HepG2 (cell line): Measurements from ENCODE around the gene C16orf87. TPM values are rescaled to one million over a fixed set of nuclear protein-coding genes. Genes with fewer than 3 reads are reported as not detected.
A peak's percentile ranks its signal among the peaks of the same experiment; 100 is the strongest.

Experiments
- ATAC-seq: fragments of 200-7000 bp; cut with Tn5 transposase; 3 replicates; pipeline ENCODE4 v1.9.1; 2020; ENCODE audit warnings: mild to moderate bottlenecking, moderate library complexity
- BruUV-seq: library from RNA; stranded (reverse); fragments of 400-500 nt; replicated peaks from 2 replicates; lab custom pipeline; 2021; lab: Mats Ljungman, UMichigan
- CTCF ChIA-PET: fragments of 300-600 bp; formaldehyde crosslinking; extraction: SDS; loops from one replicate; lab custom pipeline; 2021; ENCODE audit warnings: low total read pairs, inconsistent platforms, low intra/inter-chr PET ratio; lab: Yijun Ruan, JAX
- POLR2A ChIA-PET: fragments of 350-600 bp; sonication (Branson Sonifier 250); formaldehyde crosslinking; loops from one replicate; lab custom pipeline; 2020; ENCODE audit warnings: antibody characterized with exemption, inconsistent platforms; lab: Yijun Ruan, JAX
- DNase-seq: peaks from one replicate; pipeline ENCODE4 v3.0.0-alpha.2; 2015; ENCODE audit warnings: low spot score
- FAIRE-seq: peaks from 3 replicates; lab custom pipeline; 2011; peaks lifted over from hg19 to GRCh38; lab: Jason Lieb, UNC
- H2AFZ ChIP-seq: one replicate; pipeline ENCODE4 v1.6.1; 2011; ENCODE audit warnings: low read length, inconsistent platforms
- H3K27ac ChIP-seq: fragments of 300-600 bp; 3 replicates; pipeline ENCODE4 v1.8.0; 2011; ENCODE audit warnings: mixed run types, mild to moderate bottlenecking, mixed read lengths, low read length, inconsistent platforms; ENCODE audit not compliant: insufficient read depth; ENCODE audit errors: extremely low read length
- H3K27me3 ChIP-seq, 2 experiments: fragments of 200-600 bp in 1 of 2; 2 replicates in 1 of 2; 3 replicates in 1 of 2; pipeline versions ENCODE4 v1.6.0 to v1.8.0; 2011; ENCODE audit warnings: low read length in 2 of 2, mild to moderate bottlenecking in 2 of 2, moderate library complexity in 2 of 2, inconsistent platforms in 1 of 2; ENCODE audit not compliant: insufficient read depth in 2 of 2, control insufficient read depth in 1 of 2
- H3K36me3 ChIP-seq, 2 experiments: fragments of 200-600 bp in 1 of 2; replicated peaks in 1 of 2; 2 replicates in 1 of 2; 3 replicates in 1 of 2; pipeline versions ENCODE4 v1.5.1 to v1.8.0; 2011; ENCODE audit warnings: low read length in 2 of 2, inconsistent platforms in 1 of 2; ENCODE audit not compliant: insufficient read depth in 2 of 2, control insufficient read depth in 1 of 2
- H3K4me1 ChIP-seq: 2 replicates; pipeline ENCODE4 v1.5.1; 2012; ENCODE audit warnings: low read length, inconsistent platforms; ENCODE audit not compliant: insufficient read depth
- H3K4me2 ChIP-seq: 2 replicates; pipeline ENCODE4 v1.6.0; 2011; ENCODE audit warnings: low read depth, low read length, inconsistent platforms
- H3K4me3 ChIP-seq, 3 experiments: fragments of 200-600 bp in 1 of 3; sonication (generic), shearing (Covaris generic) in 1 of 3; replicated peaks in 1 of 3; 2 replicates each; pipeline ENCODE4 v1.5.1; 2011 to 2016; ENCODE audit warnings: low read length in 3 of 3, inconsistent platforms in 2 of 3, low read depth in 2 of 3, mild to moderate bottlenecking in 2 of 3, control low read depth in 1 of 3, mixed read lengths in 1 of 3; ENCODE audit not compliant: insufficient read depth in 1 of 3
- H3K79me2 ChIP-seq: one replicate; pipeline ENCODE4 v1.6.1; 2011; ENCODE audit warnings: low read length, inconsistent platforms; ENCODE audit not compliant: insufficient read depth
- H3K9ac ChIP-seq: 2 replicates; pipeline ENCODE4 v1.6.0; 2011; ENCODE audit warnings: mild to moderate bottlenecking, low read depth, low read length, inconsistent platforms; ENCODE audit not compliant: insufficient read depth
- H3K9me3 ChIP-seq: 2 replicates; pipeline ENCODE4 v1.5.1; 2012; ENCODE audit warnings: mild to moderate bottlenecking, low read length
- H4K20me1 ChIP-seq: 2 replicates; pipeline ENCODE4 v1.6.0; 2011; ENCODE audit warnings: inconsistent platforms, mild to moderate bottlenecking, low read length, moderate library complexity; ENCODE audit not compliant: insufficient read depth
- ATRX ChIP-seq: sonication (generic); formaldehyde crosslinking; IDR thresholded peaks from 2 replicates; pipeline ENCODE4 v1.4.0; 2020; ENCODE audit warnings: missing genetic modification reagents, borderline replicate concordance
- CBFB ChIP-seq: sonication (generic); formaldehyde crosslinking; IDR thresholded peaks from 2 replicates; pipeline ENCODE4 v1.4.0; 2020; ENCODE audit warnings: missing genetic modification reagents
- FOSL1 ChIP-seq: sonication (generic); formaldehyde crosslinking; IDR thresholded peaks from 2 replicates; pipeline ENCODE4 v1.9.0; 2021; ENCODE audit warnings: missing genetic modification reagents, borderline replicate concordance
- PAF1 ChIP-seq: IDR thresholded peaks from 2 replicates; pipeline ENCODE4 v1.6.1; 2016; ENCODE audit warnings: missing genetic modification reagents, missing compliant biosample characterization
- SYNCRIP ChIP-seq: fragments of 200-400 bp; formaldehyde crosslinking; IDR thresholded peaks from 2 replicates; pipeline ENCODE4 v1.6.1; 2018; ENCODE audit warnings: mild to moderate bottlenecking, low read depth, low read length; ENCODE audit not compliant: insufficient read depth
- ZMYM3 ChIP-seq: sonication (generic); formaldehyde crosslinking; IDR thresholded peaks from 2 replicates; pipeline ENCODE4 v1.5.1; 2020; ENCODE audit warnings: mild to moderate bottlenecking, missing genetic modification reagents
- ZNF570 ChIP-seq: sonication (generic); formaldehyde crosslinking; IDR thresholded peaks from 2 replicates; pipeline ENCODE4 v1.4.0; 2020; ENCODE audit warnings: mild to moderate bottlenecking, missing genetic modification reagents, borderline replicate concordance
- WGBS: methylation state at CpG from one replicate; pipeline ENCODE4 v1.1.6; 2017; ENCODE audit warnings: low lambda C conversion rate; 5-methylcytosine and 5-hydroxymethylcytosine counted together
- in situ Hi-C: cut with HindIII; loops from 2 replicates; pipeline ENCODE4 v1.10.0; 2017; ENCODE audit warnings: low pct_unique_long_range_greater_than_20kb; ENCODE audit not compliant: extremely low pct_ligation_motif_present
- intact Hi-C: fragments of 100-400 bp; cut with micrococcal nuclease; formaldehyde crosslinking; loops from one replicate; pipeline ENCODE4 v1.10.0; 2022; ENCODE audit not compliant: unreplicated experiment
- polyA plus RNA-seq, 8 experiments: library from polyadenylated mRNA; depleted of rRNA in 3 of 8; stranded (reverse) in 7 of 8; unstranded in 1 of 8; fragments of >200 nt; fragmentation: Illumina TruSeq in 4 of 8; extraction: Trizol in 4 of 8; gene quantifications; 2 replicates each; pipeline versions ENCODE4 v1.2.1 to v1.2.3, GENCODE V29; 2011 to 2016; ENCODE audit warnings: low read depth in 4 of 8, missing spikeins in 1 of 8, mixed read lengths in 1 of 8; ENCODE audit not compliant: insufficient read depth in 1 of 8
- total RNA-seq, 5 experiments: library from RNA; depleted of rRNA; stranded (reverse); fragments of >200 nt; fragmentation: Illumina TruSeq; extraction: Trizol; gene quantifications; 2 replicates each; pipeline ENCODE4 v1.2.3, GENCODE V29; 2016; ENCODE audit warnings: low read depth in 1 of 5
- TF ChIP-seq, protein P1 (sequence below): IDR thresholded peaks from 2 replicates; pipeline ENCODE4 v1.6.1; 2016

C16orf87 gene
- total and polyA plus RNA-seq, 2 of the 13 experiments (the other 11 are each of a cell fraction or from before 2014, with no cell fraction given), result 8.6 to 19.5 TPM

DNA sequence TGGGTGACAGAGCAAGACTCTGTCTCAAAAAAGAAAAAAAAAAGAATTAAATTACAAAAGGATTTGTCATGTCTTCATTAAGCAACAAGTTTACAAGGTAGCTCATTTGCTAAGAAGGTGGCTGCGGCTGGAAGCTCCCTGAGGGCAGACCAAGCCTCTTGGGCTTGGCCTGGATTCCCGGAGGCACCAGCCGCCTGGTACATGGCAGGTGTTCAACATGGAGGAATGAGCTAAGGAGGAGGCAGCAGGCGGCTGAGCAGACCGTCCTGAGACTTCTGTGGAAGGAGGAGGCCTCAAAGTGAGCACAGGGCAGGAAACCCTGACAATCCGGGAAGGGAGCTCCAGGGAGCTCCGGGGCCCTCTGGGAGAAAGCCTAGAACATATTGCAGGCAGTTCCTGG is 79.6 kb downstream of the C16orf87 start:
- CTCF ChIA-PET, result no interaction called here
- BruUV-seq, result no TSS peak
- H3K4me3 ChIP-seq, result no peak overlapping the region
- 75% methylated on average over 6 of the region's 7 CpGs for WGBS
- in situ Hi-C loops (no loop called here), intact Hi-C loops (no loop called here)
- TF ChIP-seq FOSL1 (no peak), ZMYM3 (CRISPR knock-in tag) (no peak), SYNCRIP (no peak), ZNF570 (CRISPR knock-in tag) (no peak), PAF1 (CRISPR knock-in tag) (no peak), ATRX (CRISPR knock-in tag) (no peak), CBFB (CRISPR knock-in tag) (no peak)
- TF ChIP-seq, protein P1, sequence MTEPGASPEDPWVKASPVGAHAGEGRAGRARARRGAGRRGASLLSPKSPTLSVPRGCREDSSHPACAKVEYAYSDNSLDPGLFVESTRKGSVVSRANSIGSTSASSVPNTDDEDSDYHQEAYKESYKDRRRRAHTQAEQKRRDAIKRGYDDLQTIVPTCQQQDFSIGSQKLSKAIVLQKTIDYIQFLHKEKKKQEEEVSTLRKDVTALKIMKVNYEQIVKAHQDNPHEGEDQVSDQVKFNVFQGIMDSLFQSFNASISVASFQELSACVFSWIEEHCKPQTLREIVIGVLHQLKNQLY (CRISPR knock-in tag), result no peak
- no peak for ATAC-seq
- FAIRE-seq, result no peak
- H3K36me3 ChIP-seq, result no peaks in the 10 kb centered on the region
- POLR2A ChIA-PET, result no interaction called here
- no peaks in the 10 kb centered on the region for H4K20me1 ChIP-seq
- peaks cover 0 to 10% of the 10 kb centered on the region in 2 experiments; a peak in 3 of 5 replicates for H3K27me3 ChIP-seq
- no peaks in the 10 kb centered on the region for H3K9me3 ChIP-seq
- H3K4me2 ChIP-seq, result 0 out of 2 replicates have a peak overlapping the region, but pooled peaks have one; percentile 1
- no peak for DNase-seq
- no peak overlapping the region for H3K9ac ChIP-seq
- peaks cover 46% of the 10 kb centered on the region for H3K4me1 ChIP-seq
- H3K79me2 ChIP-seq, result no peaks in the 10 kb centered on the region
- H3K27ac ChIP-seq, result no peak overlapping the region
- no peak overlapping the region for H2AFZ ChIP-seq
